GM12874 (cell line): ENCODE data around the gene ATG16L1.

Experiments used
- CTCF ChIP-seq: IDR thresholded peaks from 2 replicates; pipeline ENCODE4 v1.5.1; 2011; ENCODE audit warnings: low read depth, mild to moderate bottlenecking, control low read depth, low read length, moderate library complexity; ENCODE audit not compliant: insufficient read depth

The ATG16L1 gene

GRCh38 chr2:233240897-233241296 lies 10.6 kb upstream of the ATG16L1 start:
- no peak for TF ChIP-seq CTCF

GRCh38 chr2:233241803-233242202 lies 9.7 kb upstream of the ATG16L1 start:
- no peak for TF ChIP-seq CTCF

- TF ChIP-seq CTCF: no peak
These were observed 9.1 kb upstream of the ATG16L1 start for GRCh38 chr2:233242231-233242927.

GRCh38 chr2:233243348-233243747 lies 8.1 kb upstream of the ATG16L1 start:
- no peak for TF ChIP-seq CTCF

- no peak for TF ChIP-seq CTCF
These were observed 6.7 kb upstream of the ATG16L1 start for GRCh38 chr2:233244818-233245217.

GRCh38 chr2:233245406-233245805 lies 6.1 kb upstream of the ATG16L1 start:
- no peak for TF ChIP-seq CTCF

GRCh38 chr2:233247116-233247515 lies 4.4 kb upstream of the ATG16L1 start:
- TF ChIP-seq CTCF: no peak
